ENCODE results near the gene MAP6. TPM values are rescaled to one million over a fixed set of nuclear protein-coding genes. Genes with fewer than 3 reads are reported as not detected.

The MAP6 gene
- total and polyA plus RNA-seq, 9 of the 15 experiments (the other 6 are each of a cell fraction or from before 2014, with no cell fraction given), result not detected

DNA sequence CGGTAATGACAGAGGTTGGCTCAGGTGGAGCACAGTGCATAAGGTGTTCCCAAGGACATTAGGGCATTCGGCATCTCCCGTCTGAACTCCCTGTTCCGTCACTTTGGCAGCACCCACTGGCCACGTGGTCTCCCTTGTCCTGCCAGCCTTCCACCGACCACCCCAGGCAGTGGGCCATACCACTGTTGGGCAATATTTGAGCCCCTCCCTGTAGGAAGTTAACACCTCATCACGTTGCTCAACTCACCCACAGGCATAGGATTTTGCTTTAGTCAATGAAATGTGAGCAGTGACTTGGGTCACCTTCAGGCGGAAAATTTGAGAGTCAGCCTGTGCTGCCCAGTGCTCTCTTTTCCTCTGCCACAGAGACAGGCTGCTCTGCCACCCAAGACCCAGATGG is 62.7 kb downstream of the MAP6 start (continued):
- TF ChIP-seq ZC3H4 (CRISPR knock-in tag; IDR thresholded peaks at IDR 0.05; ENCODE audit: borderline replicate concordance) (no peak), NR1H2 (CRISPR knock-in tag; IDR thresholded peaks at IDR 0.05) (no peak)

DNA sequence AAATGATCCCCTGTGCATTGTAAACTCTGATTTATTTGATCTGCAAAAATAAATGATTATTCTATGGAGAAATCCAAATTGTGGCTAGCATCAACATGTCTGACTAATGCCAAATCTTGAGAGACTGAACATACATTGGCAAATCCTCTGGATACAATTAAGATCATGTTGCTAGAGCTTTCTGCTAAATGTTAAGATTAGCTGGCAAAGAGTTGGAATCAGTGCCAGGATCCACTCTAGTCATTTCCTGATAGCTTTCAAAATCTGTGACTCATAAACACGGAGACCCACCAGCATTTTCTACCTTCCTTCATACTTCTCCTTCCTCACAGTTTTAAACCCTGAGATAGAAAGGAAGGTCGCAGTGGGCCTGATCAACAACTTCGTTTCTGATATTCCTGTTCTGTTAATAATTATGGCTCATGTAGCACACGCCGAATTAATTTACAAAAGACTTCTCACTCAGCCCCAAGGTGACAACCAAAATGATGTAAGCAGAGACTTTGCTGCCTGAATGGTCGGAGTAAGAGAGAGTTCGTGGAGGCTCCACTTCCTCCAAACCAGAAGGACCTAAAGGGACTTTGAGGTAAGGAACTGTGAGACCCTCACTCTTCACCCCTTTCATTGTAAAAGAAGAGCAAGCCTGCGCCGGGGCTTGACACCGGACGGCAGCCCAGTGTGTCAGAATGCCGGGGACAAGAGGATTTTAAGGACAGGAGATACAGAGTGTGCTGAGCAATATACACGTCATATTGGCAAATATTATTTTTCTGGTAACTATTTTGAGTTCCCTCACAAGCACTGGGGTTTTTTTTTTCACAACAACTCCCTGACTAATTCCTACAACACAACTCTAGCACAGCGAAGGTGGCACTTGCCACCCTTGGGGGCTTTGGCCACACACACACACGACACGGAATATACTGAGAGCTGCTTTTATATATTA is 64.8 kb downstream of the MAP6 start:
- no peak overlapping the region for H3K9ac ChIP-seq (ENCODE audit: insufficient read depth in 1 of 2, low read depth in 2 of 2, low read length in 2 of 2)
- ChIA-PET CTCF (ENCODE audit: low intra/inter-chr PET ratio) (no interaction called here), POLR2A (no interaction called here)
- 15% methylated on average over 16 of the region's 16 CpGs for WGBS (ENCODE audit: insufficient coverage, low coverage, missing lambda C conversion rate)
- H3K79me2 ChIP-seq (ENCODE audit: control insufficient read depth, insufficient read depth, low read length), result no peaks in the 10 kb centered on the region
- in situ Hi-C loops (cut with MboI) (no loop called here), intact Hi-C loops (cut with micrococcal nuclease) (no loop called here)
- no peak overlapping the region for H3K27ac ChIP-seq (ENCODE audit: extremely low read depth, low read depth, low read length)
- FAIRE-seq, result no peak
- H3K4me2 ChIP-seq (ENCODE audit: insufficient read depth, low read length), result no peak overlapping the region
- no peak overlapping the region for H3K4me3 ChIP-seq
- no peaks in the 10 kb centered on the region for H3K36me3 ChIP-seq (ENCODE audit: control insufficient read depth, insufficient read depth, low read length)
- no peaks in the 10 kb centered on the region for H3K9me3 ChIP-seq (replicated peaks; ENCODE audit: control insufficient read depth, insufficient read depth, low read depth, low read length)
- H3K9me1 ChIP-seq (ENCODE audit: control insufficient read depth, insufficient read depth, low read length), result no peaks in the 10 kb centered on the region
- no peak for ATAC-seq
- H3K27me3 ChIP-seq (ENCODE audit: control insufficient read depth in 2 of 2, insufficient read depth in 2 of 2, low read length in 2 of 2), result peaks cover 27 to 34% of the 10 kb centered on the region in 2 experiments; a peak in 4 of 5 replicates
- H2AFZ ChIP-seq (ENCODE audit: low read depth, low read length), result no peak overlapping the region
- TF ChIP-seq ZNF174 (CRISPR knock-in tag; IDR thresholded peaks at IDR 0.05) (no peak), NCOA2 (IDR thresholded peaks at IDR 0.05; ENCODE audit: partially characterized antibody in 2 of 2) (no peak), ZBED1 (IDR thresholded peaks at IDR 0.05) (no peak)
- no peaks in the 10 kb centered on the region for H4K20me1 ChIP-seq (replicated peaks; ENCODE audit: control insufficient read depth, insufficient read depth, low read length)
- no TSS peak for BruUV-seq (replicated peaks)
- H3K4me1 ChIP-seq (replicated peaks in 1 of 2; ENCODE audit: control insufficient read depth in 2 of 2, insufficient read depth in 2 of 2, low read length in 2 of 2), result no peaks in the 10 kb centered on the region
- DNase-seq (ENCODE audit: extremely low read depth in 1 of 4, low spot score in 3 of 4), result no peak

Data from K562 (cell line).